NCI-H226 (cell line): Measurements from ENCODE around the gene ARHGEF4.

Source experiments
- DNase-seq: peaks from one replicate; pipeline ENCODE4 v3.0.0-alpha.2; 2015

The ARHGEF4 gene

DNA sequence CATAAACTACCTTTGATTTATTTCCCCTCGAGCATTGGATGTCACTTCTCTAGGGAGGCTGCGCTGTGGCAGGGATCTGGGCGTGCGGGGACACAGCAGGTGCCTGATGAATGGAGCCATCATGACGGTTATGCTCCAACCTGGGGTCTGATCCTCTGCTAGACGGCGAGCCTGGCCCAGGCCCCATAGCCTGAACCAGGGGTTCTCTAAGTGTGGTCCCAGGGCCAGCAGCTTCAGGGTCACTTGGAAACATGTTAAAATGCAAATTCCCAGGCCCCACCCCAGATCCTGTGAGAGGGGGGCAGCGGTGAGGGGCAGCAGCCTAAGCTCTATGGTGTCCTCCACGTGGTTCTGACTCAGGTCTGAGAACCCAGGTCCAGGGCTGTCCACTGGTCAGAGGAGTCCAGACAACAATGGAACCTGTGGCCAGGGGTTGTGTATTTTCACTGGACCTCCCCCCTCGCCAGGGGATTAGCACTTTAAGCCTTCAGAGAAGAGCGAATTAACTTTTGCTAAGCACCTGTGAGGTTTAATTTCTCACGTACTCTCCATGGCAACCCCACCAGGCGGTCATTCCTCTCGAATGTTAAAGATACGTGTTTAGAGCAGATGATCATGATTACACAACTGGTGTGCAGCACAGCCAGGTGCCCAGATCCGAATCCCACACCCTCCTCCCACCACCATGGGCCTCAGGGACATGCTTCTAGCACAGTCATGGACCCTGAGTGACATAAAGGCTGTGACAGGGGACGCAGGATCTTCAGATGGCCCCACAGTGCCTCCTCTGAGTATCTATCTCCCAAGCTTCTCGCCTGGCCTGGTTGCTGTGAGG is 1.6 kb upstream of the ARHGEF4 start:
- DNase-seq: no peak

- no peak for DNase-seq
Measured at GRCh38 chr2:130835766-130836015, 1.0 kb upstream of the ARHGEF4 start.

- no peak for DNase-seq
Measured at GRCh38 chr2:130837175-130837810, 579 bp downstream of the ARHGEF4 start.

GRCh38 chr2:130837811-130838565 is 1.3 kb downstream of the ARHGEF4 start:
- no peak for DNase-seq

DNA sequence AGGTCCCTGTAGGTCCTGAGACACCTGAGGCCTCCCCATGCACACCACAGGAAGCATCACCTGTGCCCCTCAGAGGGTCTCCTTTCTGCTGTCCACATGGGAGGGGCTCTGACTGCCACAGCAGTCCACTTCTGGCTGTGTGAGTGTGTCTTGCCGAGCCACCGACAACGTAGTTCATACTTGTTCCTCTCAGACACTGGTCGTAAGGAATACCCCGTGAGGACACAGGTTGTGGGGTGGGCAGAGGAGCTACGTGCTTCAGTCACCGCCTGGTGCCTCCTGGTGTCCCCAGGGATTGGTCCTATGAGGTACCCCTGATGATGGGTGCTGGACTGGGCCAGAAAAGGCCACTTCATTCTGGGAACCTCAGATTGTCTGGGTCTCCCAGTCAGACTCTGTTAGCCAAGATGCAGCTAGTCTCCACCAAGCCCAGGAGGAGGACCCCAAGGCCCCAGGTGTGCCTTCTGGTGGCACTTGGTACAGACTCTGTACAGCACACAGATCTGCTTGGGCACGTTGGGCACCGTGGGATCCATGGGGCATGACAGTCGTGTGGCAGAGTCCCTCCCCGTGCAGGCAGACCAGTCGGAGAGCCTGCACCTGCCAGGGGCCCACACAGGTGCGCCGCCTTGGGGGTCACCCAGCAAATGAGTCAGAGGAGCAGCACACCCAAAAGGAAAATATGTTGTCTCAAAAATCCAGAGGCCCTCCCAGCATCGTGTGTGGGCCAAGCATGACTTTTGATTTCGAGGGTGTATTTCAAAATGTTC is 2.5 kb downstream of the ARHGEF4 start:
- DNase-seq: no peak

DNA sequence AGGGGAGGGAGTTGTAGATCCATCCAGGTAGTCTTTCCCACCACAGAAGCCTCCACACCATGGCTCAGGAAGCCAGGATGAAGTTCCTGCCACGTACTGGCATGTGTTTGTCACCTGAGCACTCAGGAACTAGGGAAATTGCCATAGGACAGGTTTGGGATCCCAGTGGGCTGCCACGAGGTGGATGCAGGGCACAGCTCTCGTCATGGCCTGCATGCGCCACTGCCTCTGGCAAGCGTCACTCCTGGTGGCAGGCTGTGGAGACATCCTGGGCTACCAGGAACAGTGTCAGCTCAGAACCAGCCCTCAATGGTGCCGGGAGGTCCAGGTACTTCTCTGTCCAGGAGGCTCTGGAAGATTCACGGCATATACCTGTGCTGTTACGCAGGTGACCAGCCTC is 3.8 kb downstream of the ARHGEF4 start:
- no peak for DNase-seq

DNA sequence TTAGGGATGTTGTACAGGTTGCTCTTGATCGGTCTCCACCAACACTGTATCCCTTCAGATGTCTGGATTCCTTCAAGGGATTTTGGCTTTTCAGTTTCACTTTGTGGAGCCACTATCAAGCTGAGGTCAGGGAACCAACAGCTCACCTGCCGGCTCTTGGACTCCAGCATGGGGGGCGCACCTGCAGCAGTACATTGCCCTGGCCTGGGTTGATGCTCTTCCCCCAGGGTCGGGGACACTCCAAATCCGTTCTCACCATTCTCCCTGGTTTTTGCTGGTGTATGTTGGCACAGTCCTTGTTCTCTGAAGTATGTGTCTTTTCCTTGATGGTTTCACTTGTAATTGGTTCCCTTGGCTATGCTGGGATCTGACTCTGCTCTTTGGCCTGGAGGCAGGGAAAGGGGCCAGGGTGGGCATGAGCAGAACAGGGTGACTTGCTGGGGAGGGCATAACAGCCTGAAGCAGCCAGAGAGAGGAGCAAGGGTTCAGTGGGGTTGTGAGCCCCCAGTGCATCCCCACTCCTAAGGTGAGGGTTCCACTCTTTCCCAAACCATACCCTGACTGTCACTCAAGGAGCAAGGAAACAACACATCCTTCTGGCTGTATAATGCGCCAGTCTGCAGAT is 5.1 kb downstream of the ARHGEF4 start:
- DNase-seq: no peak

- no peak for DNase-seq
Measured at GRCh38 chr2:130842770-130843169, 6.1 kb downstream of the ARHGEF4 start.

GRCh38 chr2:130843321-130843985 is 6.7 kb downstream of the ARHGEF4 start:
- no peak for DNase-seq

DNA sequence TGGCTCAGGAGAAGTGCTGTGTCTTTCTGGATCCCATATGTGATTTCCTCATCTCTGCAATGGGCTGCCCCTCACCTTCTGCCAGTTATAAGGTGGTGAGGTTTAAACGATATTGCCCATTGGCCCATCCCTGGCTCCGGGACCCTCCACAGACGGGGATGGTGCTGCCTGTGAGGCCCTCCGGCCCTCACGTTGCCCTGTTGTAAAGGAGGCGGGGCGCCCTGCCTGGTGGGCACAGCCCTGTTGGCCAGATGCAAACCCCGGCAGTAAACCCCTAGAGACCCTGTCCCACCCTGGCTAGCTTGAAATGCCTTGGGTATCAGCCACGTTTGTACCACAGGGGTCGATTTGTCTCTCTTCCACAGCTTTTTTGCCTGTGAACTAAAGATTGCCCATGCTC is 7.4 kb downstream of the ARHGEF4 start:
- no peak for DNase-seq

- peak; percentile 7 for DNase-seq
Measured at GRCh38 chr2:130845505-130846085, 8.9 kb downstream of the ARHGEF4 start.

DNA sequence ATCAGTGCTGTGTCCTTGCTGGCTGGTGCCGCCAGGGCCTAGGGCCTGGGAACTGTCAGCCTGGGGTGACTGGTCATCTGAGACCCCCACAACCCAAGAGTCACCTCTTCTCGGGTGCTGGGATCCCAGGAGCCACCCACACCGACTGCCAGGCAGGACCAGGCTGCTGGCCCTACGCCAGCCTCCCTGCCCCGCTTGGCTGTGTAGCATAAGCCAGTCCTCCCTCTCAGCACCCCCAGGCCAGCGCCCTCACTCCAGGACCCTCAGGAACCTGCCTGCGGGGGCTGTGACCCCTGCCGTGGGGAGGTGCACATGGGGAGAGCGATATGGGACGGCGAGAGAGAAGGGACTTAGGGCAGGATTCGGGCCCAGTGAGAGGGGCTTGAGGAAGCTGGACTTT is 9.5 kb downstream of the ARHGEF4 start:
- no peak for DNase-seq

DNA sequence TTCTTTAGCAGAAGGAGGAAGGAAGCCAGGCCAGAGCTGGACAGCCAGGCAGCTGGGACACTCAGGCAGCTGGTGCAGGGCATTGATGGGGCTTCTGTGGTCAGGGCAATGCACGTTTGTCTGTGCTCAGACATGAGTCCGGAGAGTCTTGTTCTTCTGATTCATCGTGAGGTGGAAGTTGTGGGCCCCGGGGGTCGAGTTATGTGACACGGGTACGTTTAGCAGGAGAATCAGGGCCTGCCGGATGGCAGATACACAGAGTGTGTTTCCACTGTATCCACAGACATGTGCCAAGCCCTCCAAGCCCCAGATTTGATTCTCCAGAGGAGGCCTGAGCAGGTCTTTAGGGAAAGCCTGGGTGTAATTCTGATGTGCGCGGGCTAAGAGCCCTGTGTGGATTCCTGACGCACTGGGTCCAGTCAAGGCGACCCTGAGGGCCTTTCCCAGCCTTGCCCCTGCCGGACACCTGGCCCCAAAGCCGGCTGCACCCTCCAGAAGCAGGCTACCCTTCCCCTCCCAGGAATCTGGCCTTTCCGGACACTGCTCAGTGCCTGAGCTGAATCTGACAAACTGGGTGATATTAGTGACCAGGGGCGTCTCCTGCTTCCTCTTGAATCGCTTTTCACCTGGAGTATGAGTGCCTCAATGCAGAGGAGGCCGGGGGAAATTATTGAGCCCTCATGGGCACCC is 10.1 kb downstream of the ARHGEF4 start:
- no peak for DNase-seq

DNA sequence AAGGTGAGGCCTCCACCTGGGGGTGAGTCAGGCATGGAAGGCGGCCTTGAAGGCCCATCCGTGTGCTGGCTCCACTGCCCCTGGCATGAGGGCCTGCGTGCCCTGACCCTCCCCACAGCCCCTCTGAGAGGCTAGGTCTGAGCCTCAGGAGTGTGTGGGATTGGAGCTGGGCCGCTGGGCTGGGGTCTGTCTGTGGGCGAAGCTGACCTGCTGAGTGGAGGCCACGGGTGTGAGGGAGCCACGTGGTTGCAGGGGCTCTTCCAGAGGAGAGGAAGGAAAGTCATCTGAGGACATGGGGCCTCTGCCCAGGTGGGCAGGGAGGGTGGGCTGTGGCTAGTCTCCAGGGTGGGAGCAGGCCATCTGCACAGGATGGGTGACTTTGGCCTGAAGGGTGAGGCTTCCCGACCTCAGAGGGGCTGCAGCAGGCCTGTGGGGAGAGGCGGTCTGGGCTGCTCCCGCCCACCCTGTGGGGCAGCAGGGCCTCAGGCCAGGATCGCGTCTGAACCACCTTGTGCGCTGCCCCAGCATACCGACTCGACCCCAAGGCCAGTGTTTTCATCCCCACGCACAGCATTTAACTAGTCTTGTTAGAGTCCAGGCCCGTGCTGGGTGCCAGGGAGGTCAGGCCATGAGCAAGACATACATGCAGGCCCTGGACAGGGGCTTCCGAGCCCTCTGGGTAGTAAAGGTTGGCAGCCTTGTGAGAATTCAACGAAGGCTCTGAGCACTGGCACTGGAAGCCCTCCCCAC is 11.2 kb downstream of the ARHGEF4 start:
- DNase-seq: no peak

GRCh38 chr2:130848526-130849210 is 12.0 kb downstream of the ARHGEF4 start:
- no peak for DNase-seq

GRCh38 chr2:130849896-130850787 is 13.4 kb downstream of the ARHGEF4 start:
- DNase-seq: no peak

GRCh38 chr2:130850788-130851623 is 14.3 kb downstream of the ARHGEF4 start:
- DNase-seq: no peak
